ENCODE measurements around the gene HLX.

DNA sequence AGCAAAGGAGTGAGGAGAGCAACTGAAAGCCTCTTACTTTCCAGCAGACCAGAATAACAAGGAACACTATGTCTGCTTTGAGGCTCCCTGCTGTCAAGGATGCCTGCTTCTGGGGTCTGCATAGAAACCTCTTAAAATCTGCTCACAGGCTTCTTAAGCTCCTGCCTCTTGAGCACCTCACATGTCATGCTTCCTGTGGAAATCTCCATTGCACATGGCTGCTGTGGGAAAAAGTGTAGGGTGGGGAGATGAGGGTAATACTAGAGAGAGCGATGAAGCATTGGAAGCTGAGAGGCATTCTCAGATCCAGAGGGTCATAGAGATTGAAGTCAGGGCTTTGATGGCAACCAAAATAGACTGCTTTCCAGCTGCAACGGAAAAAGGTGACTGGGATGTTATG, 6.2 kb upstream of the HLX start:
- TF ChIP-seq, protein P1, sequence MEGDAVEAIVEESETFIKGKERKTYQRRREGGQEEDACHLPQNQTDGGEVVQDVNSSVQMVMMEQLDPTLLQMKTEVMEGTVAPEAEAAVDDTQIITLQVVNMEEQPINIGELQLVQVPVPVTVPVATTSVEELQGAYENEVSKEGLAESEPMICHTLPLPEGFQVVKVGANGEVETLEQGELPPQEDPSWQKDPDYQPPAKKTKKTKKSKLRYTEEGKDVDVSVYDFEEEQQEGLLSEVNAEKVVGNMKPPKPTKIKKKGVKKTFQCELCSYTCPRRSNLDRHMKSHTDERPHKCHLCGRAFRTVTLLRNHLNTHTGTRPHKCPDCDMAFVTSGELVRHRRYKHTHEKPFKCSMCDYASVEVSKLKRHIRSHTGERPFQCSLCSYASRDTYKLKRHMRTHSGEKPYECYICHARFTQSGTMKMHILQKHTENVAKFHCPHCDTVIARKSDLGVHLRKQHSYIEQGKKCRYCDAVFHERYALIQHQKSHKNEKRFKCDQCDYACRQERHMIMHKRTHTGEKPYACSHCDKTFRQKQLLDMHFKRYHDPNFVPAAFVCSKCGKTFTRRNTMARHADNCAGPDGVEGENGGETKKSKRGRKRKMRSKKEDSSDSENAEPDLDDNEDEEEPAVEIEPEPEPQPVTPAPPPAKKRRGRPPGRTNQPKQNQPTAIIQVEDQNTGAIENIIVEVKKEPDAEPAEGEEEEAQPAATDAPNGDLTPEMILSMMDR (IDR thresholded peaks at IDR 0.05): no peak
- TF ChIP-seq POLR2A (IDR thresholded peaks at IDR 0.05): no peak
- TF ChIP-seq POLR2AphosphoS5 (IDR thresholded peaks at IDR 0.05): no peak
- TF ChIP-seq EP300 (IDR thresholded peaks at IDR 0.05): no peak

All from stomach (tissue), 4 donors.